Measurements from ENCODE around the gene THEM5.

The THEM5 gene

DNA sequence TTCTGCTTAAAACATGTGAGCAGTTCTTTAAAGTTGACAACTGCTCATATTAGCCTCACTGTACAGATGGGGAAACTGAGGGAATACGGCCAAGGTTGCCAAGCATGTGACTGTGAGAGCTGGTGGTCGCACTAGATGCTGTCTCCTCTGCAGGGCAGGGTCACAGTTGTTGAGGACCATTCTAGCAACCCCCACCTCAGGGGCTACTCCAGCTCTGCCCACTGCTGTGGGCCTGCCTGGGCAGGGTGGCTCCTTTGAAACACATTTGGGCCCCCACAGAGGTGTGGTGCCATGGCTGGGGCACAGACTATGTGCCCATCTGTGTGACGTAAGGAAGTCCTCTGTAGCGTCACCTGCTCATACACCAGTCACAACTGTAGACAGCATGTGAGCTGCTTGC lies 779 bp downstream of the THEM5 start:
- TF ChIP-seq, protein P1, sequence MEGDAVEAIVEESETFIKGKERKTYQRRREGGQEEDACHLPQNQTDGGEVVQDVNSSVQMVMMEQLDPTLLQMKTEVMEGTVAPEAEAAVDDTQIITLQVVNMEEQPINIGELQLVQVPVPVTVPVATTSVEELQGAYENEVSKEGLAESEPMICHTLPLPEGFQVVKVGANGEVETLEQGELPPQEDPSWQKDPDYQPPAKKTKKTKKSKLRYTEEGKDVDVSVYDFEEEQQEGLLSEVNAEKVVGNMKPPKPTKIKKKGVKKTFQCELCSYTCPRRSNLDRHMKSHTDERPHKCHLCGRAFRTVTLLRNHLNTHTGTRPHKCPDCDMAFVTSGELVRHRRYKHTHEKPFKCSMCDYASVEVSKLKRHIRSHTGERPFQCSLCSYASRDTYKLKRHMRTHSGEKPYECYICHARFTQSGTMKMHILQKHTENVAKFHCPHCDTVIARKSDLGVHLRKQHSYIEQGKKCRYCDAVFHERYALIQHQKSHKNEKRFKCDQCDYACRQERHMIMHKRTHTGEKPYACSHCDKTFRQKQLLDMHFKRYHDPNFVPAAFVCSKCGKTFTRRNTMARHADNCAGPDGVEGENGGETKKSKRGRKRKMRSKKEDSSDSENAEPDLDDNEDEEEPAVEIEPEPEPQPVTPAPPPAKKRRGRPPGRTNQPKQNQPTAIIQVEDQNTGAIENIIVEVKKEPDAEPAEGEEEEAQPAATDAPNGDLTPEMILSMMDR (IDR thresholded peaks at IDR 0.05): no peak
- no peak overlapping the region for H3K4me3 ChIP-seq (ENCODE audit: low read depth in 1 of 2, low read length in 1 of 2)
- H3K9me3 ChIP-seq: no peaks in the 10 kb centered on the region
- no peak overlapping the region for H3K27ac ChIP-seq
- H3K36me3 ChIP-seq: no peaks in the 10 kb centered on the region
- peaks cover 48% of the 10 kb centered on the region for H3K27me3 ChIP-seq
- peaks cover 7 to 12% of the 10 kb centered on the region in 2 experiments for H3K4me1 ChIP-seq (ENCODE audit: control insufficient read depth in 1 of 2, insufficient read depth in 1 of 2, low read depth in 1 of 2, low read length in 1 of 2)

DNA sequence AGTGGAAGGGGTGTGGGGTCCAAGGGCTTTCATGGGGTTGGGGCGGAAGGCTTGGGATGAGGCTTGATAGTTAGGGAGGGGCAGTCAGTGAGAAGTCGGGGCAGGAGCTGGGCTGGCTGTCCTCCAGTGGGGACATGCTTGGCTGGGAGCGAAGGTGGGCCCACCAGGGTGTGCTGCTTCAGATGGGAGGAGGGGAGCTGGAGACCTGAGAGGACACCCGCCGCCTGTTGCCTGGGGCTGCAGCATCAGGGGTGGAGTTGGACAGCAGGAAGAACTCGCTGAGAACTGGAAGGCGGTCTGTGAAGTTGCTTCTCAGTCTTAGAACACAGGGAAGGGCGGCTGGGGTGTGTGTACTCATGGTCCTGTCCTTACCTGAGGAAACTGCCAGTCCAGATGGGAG lies 1.6 kb downstream of the THEM5 start:
- no peak overlapping the region for H3K4me3 ChIP-seq (ENCODE audit: low read depth in 1 of 2, low read length in 1 of 2)
- TF ChIP-seq, protein P1 (IDR thresholded peaks at IDR 0.05): no peak
- H3K27ac ChIP-seq: no peak overlapping the region
- peaks cover 0 to 3% of the 10 kb centered on the region in 2 experiments for H3K4me1 ChIP-seq (ENCODE audit: control insufficient read depth in 1 of 2, insufficient read depth in 1 of 2, low read depth in 1 of 2, low read length in 1 of 2)
- H3K27me3 ChIP-seq: peaks cover 57% of the 10 kb centered on the region
- no peaks in the 10 kb centered on the region for H3K9me3 ChIP-seq
- no peaks in the 10 kb centered on the region for H3K36me3 ChIP-seq

DNA sequence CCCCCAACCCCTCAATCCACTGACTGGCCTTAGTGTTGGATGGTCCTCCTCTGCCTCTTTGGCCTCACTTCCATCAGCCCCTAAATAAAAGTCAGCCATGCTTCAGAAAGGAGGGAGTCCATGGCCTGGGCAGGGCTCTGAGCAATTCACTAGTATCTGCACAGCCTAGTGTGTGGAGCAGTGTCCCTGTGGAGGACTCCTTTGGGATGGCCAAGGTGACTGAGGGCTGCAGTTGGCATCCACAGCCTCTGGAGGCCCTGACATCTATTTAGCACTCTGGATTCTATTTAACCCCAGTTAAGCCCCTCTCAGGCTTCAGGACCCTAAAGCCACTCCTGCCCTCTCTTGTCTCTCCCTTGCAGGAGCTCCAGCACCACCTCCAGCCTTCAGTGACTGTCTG lies 3.6 kb downstream of the THEM5 start:
- peaks cover 77% of the 10 kb centered on the region for H3K27me3 ChIP-seq
- H3K4me1 ChIP-seq (ENCODE audit: control insufficient read depth in 1 of 2, insufficient read depth in 1 of 2, low read depth in 1 of 2, low read length in 1 of 2): no peaks in the 10 kb centered on the region
- H3K27ac ChIP-seq: no peak overlapping the region
- no peak overlapping the region for H3K4me3 ChIP-seq (ENCODE audit: low read depth in 1 of 2, low read length in 1 of 2)
- H3K9me3 ChIP-seq: no peaks in the 10 kb centered on the region
- TF ChIP-seq, protein P1 (IDR thresholded peaks at IDR 0.05): no peak
- no peaks in the 10 kb centered on the region for H3K36me3 ChIP-seq

DNA sequence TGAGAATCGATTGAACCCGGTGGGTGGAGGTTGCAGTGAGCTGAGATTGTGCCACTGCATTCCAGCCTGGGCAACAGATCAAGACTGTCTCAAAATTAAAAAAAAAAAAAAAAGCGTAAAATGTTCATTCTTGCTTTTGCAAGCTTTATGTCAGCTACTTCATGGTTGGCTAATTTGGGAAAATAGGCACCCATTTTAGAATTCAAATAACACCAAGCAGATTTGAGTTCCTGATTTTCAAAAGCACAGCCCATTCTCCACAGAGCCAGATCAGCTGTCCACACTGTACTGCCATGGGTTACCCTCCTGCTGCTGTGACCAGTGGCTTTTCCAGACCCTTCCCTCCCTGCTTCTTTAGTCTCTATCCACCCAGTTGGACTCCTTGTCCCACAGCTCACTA lies 4.4 kb downstream of the THEM5 start:
- no peak overlapping the region for H3K4me3 ChIP-seq (ENCODE audit: low read depth in 1 of 2, low read length in 1 of 2)
- H3K9me3 ChIP-seq: no peaks in the 10 kb centered on the region
- H3K4me1 ChIP-seq (ENCODE audit: control insufficient read depth in 1 of 2, insufficient read depth in 1 of 2, low read depth in 1 of 2, low read length in 1 of 2): no peaks in the 10 kb centered on the region
- no peak overlapping the region for H3K27ac ChIP-seq
- TF ChIP-seq, protein P1 (IDR thresholded peaks at IDR 0.05): no peak
- H3K27me3 ChIP-seq: peaks cover 85% of the 10 kb centered on the region
- no peaks in the 10 kb centered on the region for H3K36me3 ChIP-seq

DNA sequence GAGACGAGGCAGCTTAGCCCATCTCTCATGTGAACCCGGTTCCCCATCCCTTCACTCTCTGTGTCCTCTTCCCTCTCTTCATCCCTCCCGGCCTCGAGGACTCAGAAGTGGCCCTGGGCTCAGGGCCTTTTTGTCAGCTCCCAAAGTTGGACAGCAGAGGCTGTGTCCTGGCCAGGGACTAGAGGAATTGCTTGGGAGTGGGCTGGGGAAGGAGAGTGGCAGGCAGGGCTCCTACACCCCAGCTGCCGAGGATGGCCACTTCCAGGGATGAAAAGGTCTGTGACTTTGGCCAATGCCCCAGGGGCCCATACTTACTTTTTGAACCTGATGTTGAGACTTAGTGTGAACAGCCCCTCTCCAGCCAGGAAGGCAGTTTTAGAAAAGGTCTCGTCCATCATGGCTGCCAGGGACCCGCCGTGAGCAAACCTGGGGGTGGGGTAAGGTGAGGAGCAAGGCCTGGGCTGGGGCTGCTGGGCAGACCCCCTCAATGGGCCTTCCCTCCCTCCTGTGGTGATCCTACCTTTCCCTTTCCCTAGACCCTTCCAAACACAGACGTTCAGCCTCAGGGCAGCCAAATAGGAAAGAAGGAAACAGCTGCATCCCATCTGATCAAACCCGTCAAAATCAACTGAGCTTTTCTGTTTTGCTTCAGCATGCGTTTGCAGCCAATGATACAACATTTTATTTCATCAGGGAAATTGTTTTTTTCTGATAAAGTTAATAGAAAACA lies 5.5 kb downstream of the THEM5 start:
- H3K27me3 ChIP-seq: peaks cover 95% of the 10 kb centered on the region
- no peaks in the 10 kb centered on the region for H3K36me3 ChIP-seq
- H3K4me1 ChIP-seq (ENCODE audit: control insufficient read depth in 1 of 2, insufficient read depth in 1 of 2, low read depth in 1 of 2, low read length in 1 of 2): no peaks in the 10 kb centered on the region
- no peak overlapping the region for H3K4me3 ChIP-seq (ENCODE audit: low read depth in 1 of 2, low read length in 1 of 2)
- H3K9me3 ChIP-seq: no peaks in the 10 kb centered on the region
- TF ChIP-seq, protein P1 (IDR thresholded peaks at IDR 0.05): no peak
- H3K27ac ChIP-seq: no peak overlapping the region

Measured in neutrophil (primary cell).